Rectal smooth muscle tissue (tissue), 1 donor: Measurements from ENCODE around the gene TBCEL.
A peak's percentile ranks its signal among the peaks of the same experiment; 100 is the strongest.

Experiments
- H3K27ac ChIP-seq: one replicate; pipeline ENCODE4 v1.7.0; 2013; ENCODE audit warnings: low read depth, low read length, inconsistent platforms
- H3K27me3 ChIP-seq: one replicate; pipeline ENCODE4 v1.7.0; 2013; ENCODE audit warnings: low read length; ENCODE audit not compliant: control insufficient read depth, insufficient read depth
- H3K36me3 ChIP-seq: one replicate; pipeline ENCODE4 v1.7.0; 2013; ENCODE audit warnings: low read length; ENCODE audit not compliant: control insufficient read depth, insufficient read depth
- H3K4me1 ChIP-seq: one replicate; pipeline ENCODE4 v1.7.0; 2013; ENCODE audit warnings: low read length; ENCODE audit not compliant: control insufficient read depth, insufficient read depth
- H3K4me3 ChIP-seq: one replicate; pipeline ENCODE4 v1.7.0; 2013; ENCODE audit warnings: low read length
- H3K9ac ChIP-seq: one replicate; pipeline ENCODE4 v1.7.0; 2013; ENCODE audit warnings: low read length

The TBCEL gene

DNA sequence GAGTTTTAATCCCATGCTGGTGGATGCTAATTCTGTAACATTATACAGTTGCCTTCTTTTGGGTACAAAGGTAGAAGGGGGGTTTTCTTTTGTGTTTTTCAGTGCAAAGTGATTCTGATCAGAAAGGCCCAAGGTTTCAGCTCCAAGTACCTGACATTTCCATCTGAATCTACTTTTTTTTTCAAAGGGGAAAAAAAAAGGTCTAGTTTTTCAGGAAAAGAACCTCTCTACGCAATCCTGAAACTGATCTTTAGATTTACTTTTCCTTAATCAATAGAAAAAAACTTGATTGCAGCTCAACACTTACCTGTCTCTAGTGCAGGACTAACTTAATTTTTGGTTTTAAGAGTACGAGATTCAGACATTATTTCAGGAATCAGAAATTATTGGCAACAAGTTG is 77.0 kb downstream of the TBCEL start, which contains the start of gene TECTA:
TSS of gene TECTA (plus strand) at position 301 of the 400 bp plus-strand sequence. CDS start 1,423 bp downstream, outside the sequence.
- Histone ChIP-seq H3K9ac (no peak within 1 kb of the TSS), H3K27ac (no peak within 1 kb of the TSS), H3K27me3 (no peaks in the 10 kb centered on the region), H3K4me3 (no peak within 1 kb of the TSS), H3K4me1 (no peaks in the 10 kb centered on the region), H3K36me3 (no peaks in the 10 kb centered on the region)

DNA sequence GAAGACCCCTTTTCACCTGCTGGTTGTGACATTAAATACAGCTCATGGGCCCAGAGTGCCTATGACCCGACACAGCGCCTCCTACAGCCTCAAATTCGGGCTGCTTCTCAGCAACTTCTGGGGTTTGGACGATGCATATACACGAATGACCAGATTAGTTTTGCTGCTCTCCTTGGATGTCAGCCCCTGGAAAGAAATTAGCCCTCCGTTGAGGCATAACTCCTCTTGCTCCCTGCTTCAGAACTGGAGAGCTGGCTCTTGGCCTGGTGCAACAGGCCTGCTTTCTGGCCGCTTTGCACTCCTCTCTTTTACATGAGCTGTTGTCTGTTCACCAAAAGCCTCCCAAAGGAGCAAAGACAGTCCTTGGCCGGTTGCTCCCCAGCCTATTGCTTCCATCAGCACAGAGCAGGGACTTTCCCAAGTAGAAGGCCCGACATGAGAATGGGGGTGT is 80.4 kb downstream of the TBCEL start:
- H3K27me3 ChIP-seq: no peaks in the 10 kb centered on the region
- no peaks in the 10 kb centered on the region for H3K4me1 ChIP-seq
- H3K9ac ChIP-seq: no peak overlapping the region
- H3K36me3 ChIP-seq: no peaks in the 10 kb centered on the region
- H3K4me3 ChIP-seq: no peak overlapping the region
- H3K27ac ChIP-seq: peak overlapping the region; percentile 20

DNA sequence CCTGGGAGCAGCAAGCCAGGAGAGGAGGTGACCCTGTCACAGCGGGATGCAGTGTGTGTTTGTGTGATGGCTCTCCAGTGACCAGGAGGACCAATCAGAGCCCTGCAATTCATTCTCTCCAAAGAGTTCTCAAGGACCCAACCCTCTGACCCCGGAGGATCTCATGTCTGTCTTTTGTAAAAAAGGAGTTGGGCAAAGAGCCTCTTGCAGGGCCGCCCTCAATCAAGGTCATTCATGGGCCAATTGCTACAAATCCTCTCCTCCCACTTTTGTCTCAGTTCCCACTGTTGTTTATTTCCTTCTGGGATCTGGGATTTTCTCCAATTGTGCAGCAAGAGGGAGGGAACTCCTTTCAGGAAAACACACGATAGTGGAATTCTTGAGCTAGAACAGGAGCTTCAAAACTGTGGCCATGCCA is 81.2 kb downstream of the TBCEL start:
- H3K27me3 ChIP-seq: no peaks in the 10 kb centered on the region
- H3K27ac ChIP-seq: peak overlapping the region; percentile 20
- no peak overlapping the region for H3K4me3 ChIP-seq
- no peaks in the 10 kb centered on the region for H3K4me1 ChIP-seq
- no peak overlapping the region for H3K9ac ChIP-seq
- H3K36me3 ChIP-seq: no peaks in the 10 kb centered on the region

DNA sequence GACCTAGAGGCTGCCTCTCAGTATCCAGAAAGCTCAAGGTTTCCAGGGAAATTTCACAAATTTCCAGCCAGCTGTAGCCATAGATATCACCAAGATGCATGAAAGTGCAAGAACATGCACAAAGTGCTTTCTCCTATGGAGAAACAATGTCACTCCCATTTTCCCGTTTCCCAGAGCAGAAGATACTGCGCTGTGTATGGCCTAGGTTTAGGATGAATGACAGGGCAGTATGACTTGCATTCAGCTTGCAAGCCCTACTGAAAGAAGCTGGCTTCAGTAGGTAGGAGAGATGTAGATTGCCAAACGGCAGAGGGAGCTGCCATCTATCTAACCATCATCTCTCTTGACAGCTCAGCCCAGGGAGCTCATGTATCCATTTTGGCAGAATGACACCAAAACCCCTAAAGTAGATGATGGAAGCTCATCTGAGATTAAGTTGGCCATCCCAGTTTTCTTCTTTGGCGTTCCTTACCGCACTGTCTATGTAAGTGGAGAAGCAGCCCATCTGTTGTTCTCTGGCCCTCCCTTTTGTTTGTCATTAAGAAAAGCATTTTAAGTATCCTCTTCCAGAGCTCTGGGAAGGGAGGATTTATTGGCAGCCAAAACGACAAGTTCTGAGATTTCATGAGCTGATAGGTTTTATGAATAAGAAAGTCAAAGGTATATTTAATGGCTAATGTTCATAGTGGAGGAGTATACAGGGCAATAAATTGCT is 81.7 kb downstream of the TBCEL start:
- Histone ChIP-seq H3K36me3 (no peaks in the 10 kb centered on the region), H3K9ac (no peak overlapping the region), H3K27me3 (no peaks in the 10 kb centered on the region), H3K27ac (no peak overlapping the region), H3K4me1 (no peaks in the 10 kb centered on the region), H3K4me3 (no peak overlapping the region)

DNA sequence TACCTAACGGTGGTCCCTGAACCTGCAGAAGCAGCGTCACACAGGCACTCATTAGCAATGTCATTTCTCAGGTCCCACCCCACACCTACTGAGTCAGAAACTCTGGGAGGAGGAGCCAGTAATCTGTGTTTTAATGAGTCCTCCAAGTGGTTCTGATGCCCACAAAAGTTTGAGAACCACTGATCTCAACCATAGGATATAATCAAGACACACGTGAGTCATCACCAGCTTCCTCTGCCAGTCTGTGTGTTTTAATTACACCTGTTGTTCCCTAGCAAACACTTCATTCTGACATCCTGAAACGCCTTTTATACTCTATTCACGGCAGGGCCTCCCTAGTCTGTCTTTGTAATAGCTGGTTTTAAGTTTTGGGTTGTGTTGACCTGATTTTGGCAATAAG is 82.9 kb downstream of the TBCEL start:
- no peaks in the 10 kb centered on the region for H3K4me1 ChIP-seq
- H3K27me3 ChIP-seq: no peaks in the 10 kb centered on the region
- no peaks in the 10 kb centered on the region for H3K36me3 ChIP-seq
- no peak overlapping the region for H3K9ac ChIP-seq
- no peak overlapping the region for H3K27ac ChIP-seq
- H3K4me3 ChIP-seq: no peak overlapping the region

DNA sequence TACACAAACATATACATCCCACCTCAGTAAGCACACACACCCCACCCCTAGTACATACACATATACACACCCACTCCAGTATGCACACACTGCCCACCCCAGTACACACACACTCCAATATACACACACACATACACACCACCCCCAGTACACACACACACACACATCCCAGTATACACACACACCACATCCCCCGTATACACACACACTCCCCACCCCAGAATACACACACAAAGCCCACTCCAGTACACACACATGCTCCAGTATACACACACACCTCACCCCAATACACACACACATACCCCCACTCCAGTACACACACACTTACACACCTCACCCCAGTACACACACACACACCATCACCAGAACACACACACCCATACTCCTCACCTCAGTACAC is 84.5 kb downstream of the TBCEL start:
- Histone ChIP-seq H3K4me3 (no peak overlapping the region), H3K4me1 (no peaks in the 10 kb centered on the region), H3K9ac (no peak overlapping the region), H3K27me3 (no peaks in the 10 kb centered on the region), H3K27ac (no peak overlapping the region), H3K36me3 (no peaks in the 10 kb centered on the region)

DNA sequence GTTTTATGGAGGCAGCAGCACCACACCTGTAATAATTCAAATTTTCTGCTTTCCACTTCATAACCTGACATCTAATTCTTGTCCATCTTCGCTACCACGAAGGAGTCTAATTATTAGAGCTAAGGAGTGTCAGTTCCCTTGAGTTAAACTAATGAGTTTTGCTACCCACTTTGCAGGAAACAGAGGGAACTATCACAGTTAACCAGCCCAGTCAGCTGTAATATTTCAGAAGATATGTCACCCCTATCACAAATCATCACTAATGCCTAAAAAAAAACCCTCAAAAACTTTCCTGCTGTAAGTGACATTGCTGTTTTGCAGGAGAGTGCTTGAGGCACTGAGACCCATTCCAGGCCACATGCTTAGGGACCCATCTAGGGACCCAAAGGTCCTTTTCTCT is 85.6 kb downstream of the TBCEL start:
- Histone ChIP-seq H3K9ac (no peak overlapping the region), H3K27me3 (no peaks in the 10 kb centered on the region), H3K4me1 (no peaks in the 10 kb centered on the region), H3K4me3 (no peak overlapping the region), H3K36me3 (no peaks in the 10 kb centered on the region), H3K27ac (no peak overlapping the region)

DNA sequence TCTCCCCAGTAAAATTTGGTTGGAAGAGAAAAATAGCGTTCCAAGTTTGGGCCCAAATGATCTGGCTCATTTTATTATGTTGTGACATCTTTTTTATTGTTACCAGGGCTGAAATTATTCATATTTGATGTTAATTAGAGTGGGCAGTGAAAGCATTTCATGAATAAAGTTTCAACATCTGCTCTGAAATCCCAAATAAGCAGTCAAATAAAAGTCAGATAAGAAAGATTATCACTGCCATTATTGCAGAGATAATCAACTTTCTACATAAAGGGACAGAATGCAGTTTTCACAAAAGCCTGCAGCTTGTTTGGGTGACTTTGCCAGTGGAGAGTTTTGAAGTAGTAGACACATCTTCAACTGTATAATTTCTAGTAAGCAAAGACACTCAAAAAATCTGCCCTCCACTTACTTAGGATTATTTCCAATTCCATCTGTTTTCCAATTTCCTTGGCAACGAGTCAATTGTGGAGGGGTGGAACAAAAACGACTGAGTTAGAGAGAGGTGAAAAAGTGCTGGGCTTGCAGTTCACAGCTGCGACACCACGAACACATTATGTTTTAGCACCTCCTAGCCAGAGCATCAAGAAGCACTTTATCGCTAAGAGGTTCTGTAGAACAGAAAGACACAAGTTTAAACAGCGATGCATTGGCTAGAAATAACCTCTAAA is 86.1 kb downstream of the TBCEL start:
- H3K36me3 ChIP-seq: no peaks in the 10 kb centered on the region
- no peak overlapping the region for H3K27ac ChIP-seq
- no peaks in the 10 kb centered on the region for H3K27me3 ChIP-seq
- no peaks in the 10 kb centered on the region for H3K4me1 ChIP-seq
- H3K4me3 ChIP-seq: no peak overlapping the region
- no peak overlapping the region for H3K9ac ChIP-seq

DNA sequence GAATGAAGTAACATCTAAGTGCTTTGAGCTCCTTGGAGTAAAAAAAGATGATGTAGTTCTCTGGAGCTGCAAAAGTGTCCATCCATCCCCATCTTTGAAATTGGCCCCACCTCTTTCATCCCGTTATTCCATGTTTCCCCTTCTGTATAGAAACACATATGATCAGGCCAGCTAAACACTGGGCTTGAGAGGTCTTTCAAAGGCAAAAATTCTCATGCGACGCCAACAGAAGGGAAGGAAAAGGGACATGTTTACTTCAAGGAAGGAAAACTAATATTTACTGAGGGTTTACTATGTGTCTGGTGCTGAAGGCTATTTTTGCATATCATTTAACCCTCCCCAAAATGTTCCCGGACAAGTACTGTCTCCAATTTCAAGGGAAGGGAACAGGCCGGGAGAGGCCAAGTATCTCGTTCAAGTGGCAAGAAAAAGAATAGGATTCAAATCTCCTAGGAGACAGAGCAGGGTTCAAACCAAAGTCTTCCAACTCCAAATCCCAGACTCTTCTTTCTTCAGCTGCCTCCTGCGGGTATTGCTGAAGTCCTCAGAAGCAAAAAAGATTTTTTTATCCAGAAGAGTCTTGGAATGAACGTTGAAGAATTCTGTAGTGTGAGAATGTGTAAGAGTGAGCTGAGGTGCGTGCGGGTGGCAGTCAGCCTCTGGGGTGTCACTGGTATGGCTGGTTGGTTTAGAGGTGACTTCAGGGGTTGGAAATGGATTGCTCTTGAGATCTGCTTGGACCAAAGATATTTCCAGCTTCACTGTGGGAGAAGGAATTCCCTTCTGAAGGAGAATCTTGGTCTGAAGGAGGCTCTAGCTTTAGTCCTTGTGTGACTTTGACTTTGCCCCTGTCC is 87.2 kb downstream of the TBCEL start:
- Histone ChIP-seq H3K9ac (no peak overlapping the region), H3K36me3 (no peaks in the 10 kb centered on the region), H3K27ac (no peak overlapping the region), H3K27me3 (no peaks in the 10 kb centered on the region), H3K4me1 (no peaks in the 10 kb centered on the region), H3K4me3 (no peak overlapping the region)

DNA sequence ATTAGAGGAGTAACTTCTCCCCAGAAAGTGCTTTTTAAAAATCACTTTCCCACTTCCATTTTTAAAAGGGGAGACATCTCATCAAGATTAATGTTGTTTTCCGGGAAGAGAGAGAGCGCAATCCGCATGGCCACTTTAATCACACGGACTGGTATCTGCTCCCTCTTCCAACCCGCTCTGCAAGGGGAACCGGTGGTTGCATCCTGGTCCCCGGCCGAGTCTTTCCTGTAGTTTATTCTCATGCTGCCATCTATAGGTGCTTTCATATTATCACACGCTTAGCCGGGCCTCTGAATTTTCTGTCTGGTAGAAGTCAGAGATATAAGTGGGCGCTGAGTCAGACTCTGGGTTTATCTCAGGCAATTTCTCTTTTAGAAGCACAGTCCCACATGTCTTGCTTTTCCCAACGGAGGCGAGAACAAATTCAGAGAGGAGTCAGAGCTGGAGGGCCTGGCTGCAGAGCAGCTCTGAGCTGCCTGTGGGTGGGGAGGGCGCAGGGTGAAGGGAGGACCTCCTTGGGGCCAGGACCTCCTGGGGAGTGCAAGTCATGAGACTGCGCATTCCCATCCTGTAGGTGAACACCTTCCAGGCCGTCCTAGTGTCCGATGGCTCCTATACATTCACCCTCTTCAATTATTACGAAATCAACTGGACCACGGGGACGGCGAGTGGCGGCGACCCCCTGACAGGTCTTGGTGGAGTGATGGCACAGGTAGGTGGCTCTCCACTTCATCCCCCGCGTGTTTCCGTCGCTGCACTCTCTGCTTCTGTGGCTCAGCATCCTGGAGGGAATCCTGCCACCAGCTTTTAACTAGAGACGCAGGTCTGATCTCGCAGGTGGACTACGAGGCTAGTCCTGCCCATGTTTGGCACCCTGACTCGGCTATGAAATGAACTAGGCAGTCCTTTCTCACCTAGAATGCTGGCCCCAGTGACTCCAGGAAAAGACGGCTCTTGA is 88.9 kb downstream of the TBCEL start:
- no peak overlapping the region for H3K9ac ChIP-seq
- H3K27ac ChIP-seq: no peak overlapping the region
- no peaks in the 10 kb centered on the region for H3K4me1 ChIP-seq
- no peaks in the 10 kb centered on the region for H3K36me3 ChIP-seq
- no peaks in the 10 kb centered on the region for H3K27me3 ChIP-seq
- no peak overlapping the region for H3K4me3 ChIP-seq

DNA sequence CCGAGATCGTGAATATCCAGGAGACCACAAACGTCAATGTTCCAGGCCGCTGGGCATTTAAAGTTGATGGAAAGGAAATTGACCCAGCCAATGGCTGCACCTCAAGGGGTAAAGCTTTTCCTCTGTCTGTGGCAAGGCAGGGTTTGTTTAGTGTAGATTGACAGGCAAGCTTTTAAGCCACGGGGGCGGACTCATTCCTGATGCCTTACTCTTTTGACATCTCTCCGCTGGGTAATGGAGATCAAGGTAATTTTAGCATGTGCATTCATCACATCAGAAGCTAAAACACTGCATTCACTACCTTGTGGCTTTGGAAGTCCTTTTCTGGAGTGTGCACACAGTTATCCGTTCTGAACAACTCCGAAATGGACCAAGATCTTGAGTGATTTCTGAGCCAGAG is 89.7 kb downstream of the TBCEL start:
- no peaks in the 10 kb centered on the region for H3K36me3 ChIP-seq
- no peak overlapping the region for H3K4me3 ChIP-seq
- H3K9ac ChIP-seq: no peak overlapping the region
- H3K4me1 ChIP-seq: no peaks in the 10 kb centered on the region
- H3K27me3 ChIP-seq: no peaks in the 10 kb centered on the region
- no peak overlapping the region for H3K27ac ChIP-seq
